Mammary epithelial cell (primary cell): ENCODE results near the gene DENND10.

Experiments
- EZH2 ChIP-seq: IDR thresholded peaks from 2 replicates; pipeline ENCODE4 v1.6.1; 2012; ENCODE audit warnings: low read length, inconsistent platforms, borderline replicate concordance
- TF ChIP-seq, protein P1 (sequence below), 2 donors: IDR thresholded peaks in 1 of 2; conservative IDR thresholded peaks in 1 of 2; 2 replicates each; pipeline ENCODE4 v1.5.1; 2011 to 2012; ENCODE audit warnings: inconsistent platforms in 2 of 2, low read length in 2 of 2, mild to moderate bottlenecking in 2 of 2, control low read depth in 1 of 2, low read depth in 1 of 2; ENCODE audit not compliant: insufficient read depth in 1 of 2; ENCODE audit errors: extremely low read depth in 1 of 2

DNA sequence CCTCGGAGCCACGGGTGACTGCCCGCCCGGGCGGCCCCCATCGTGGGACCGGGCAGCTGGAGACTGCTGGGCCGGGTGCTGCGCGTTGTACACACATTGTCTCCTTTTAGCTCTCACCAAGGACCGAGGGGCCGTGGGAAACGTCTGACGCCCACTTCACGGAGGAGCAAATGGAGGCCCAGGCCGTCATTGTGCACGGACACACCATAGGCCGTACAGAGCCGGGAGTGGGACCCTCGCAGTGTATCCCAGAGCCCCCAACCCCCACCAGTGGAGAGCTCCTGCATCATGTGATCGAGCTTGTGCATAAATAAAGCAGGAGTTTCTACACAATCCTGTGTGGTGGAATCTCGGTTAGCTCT, 722 bp downstream of the DENND10 start:
- TF ChIP-seq, protein P1, sequence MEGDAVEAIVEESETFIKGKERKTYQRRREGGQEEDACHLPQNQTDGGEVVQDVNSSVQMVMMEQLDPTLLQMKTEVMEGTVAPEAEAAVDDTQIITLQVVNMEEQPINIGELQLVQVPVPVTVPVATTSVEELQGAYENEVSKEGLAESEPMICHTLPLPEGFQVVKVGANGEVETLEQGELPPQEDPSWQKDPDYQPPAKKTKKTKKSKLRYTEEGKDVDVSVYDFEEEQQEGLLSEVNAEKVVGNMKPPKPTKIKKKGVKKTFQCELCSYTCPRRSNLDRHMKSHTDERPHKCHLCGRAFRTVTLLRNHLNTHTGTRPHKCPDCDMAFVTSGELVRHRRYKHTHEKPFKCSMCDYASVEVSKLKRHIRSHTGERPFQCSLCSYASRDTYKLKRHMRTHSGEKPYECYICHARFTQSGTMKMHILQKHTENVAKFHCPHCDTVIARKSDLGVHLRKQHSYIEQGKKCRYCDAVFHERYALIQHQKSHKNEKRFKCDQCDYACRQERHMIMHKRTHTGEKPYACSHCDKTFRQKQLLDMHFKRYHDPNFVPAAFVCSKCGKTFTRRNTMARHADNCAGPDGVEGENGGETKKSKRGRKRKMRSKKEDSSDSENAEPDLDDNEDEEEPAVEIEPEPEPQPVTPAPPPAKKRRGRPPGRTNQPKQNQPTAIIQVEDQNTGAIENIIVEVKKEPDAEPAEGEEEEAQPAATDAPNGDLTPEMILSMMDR (conservative IDR thresholded peaks at IDR 0.05 in 1 of 2, IDR thresholded peaks at IDR 0.05 in 1 of 2; ENCODE audit: extremely low read depth in 1 of 2, insufficient read depth in 1 of 2, low read depth in 1 of 2, low read length in 2 of 2): no peak
- TF ChIP-seq EZH2: no peak
